PFSK-1 (cell line): ENCODE measurements around the gene MYO1F.

ENCODE experiments used
- FOXP2 ChIP-seq: optimal IDR thresholded peaks from 2 replicates; pipeline ENCODE3; 2011; ENCODE audit warnings: borderline replicate concordance, control low read depth, inconsistent platforms; ENCODE audit not compliant: insufficient read depth; ENCODE audit errors: extremely low read length, extremely low read depth
- POLR2AphosphoS5 ChIP-seq: IDR thresholded peaks from 2 replicates; pipeline ENCODE4 v1.6.1; 2012; ENCODE audit warnings: low read depth, mild to moderate bottlenecking, control low read depth, low read length, moderate library complexity
- REST ChIP-seq, 2 experiments: IDR thresholded peaks; 2 replicates each; pipeline versions ENCODE4 v1.6.1 to v1.8.0; 2011 to 2012; ENCODE audit warnings: low read depth in 2 of 2, low read length in 2 of 2, control low read depth in 1 of 2, inconsistent platforms in 1 of 2, mild to moderate bottlenecking in 1 of 2, moderate library complexity in 1 of 2; ENCODE audit not compliant: insufficient read depth in 1 of 2
- SIN3A ChIP-seq: IDR thresholded peaks from 2 replicates; pipeline ENCODE4 v1.6.1; 2012; ENCODE audit warnings: mild to moderate bottlenecking, low read length, moderate library complexity, borderline replicate concordance; ENCODE audit not compliant: insufficient read depth
- TAF1 ChIP-seq: IDR thresholded peaks from 2 replicates; pipeline ENCODE4 v1.6.1; 2012; ENCODE audit warnings: low read length, control low read depth, borderline replicate concordance; ENCODE audit not compliant: insufficient read depth

Gene MYO1F

DNA sequence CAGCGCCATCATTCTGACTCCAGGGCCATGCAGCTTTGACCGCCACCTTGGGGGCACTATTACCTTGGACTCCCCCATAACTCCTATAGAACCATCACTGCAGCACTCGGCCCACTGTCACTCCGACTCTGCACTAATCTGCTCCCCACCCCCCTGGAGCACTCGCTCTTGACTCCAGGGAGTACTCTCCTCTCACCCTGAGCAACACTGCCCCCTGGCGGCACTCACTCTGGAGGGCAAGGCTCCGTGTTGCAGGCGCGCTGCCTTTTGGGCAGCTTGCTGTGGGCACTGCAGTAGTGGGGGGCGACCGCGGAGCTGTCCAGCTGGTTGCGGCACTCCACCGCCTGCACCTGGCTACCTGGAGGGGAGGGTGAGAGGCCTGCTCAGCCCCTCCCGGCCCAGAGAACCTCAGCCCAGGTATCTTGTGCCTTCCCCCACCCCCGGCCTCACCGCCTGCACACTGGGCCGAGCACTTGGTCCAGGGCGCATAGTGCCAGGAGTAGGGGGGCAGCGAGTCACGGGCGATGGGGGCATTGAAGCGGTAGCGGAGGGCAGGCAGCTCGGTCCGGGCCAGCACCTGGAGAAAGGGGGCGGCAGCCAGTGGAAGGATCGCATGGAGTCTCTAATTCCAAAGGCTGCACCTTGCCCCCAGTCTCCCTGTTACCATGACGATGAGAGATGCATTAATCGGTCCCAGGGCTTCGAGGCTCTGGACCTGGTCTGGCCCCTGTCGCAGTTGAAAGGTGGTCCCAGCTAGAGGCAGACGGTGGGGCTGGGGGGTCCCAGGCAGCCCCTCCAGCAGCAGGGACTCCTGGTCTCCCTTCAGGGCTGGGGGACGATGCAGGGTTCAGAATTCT lies 8.9 kb upstream of the MYO1F start:
- TF ChIP-seq SIN3A (no peak), FOXP2 (peak; percentile 27)

- TF ChIP-seq POLR2AphosphoS5 (no peak), REST (IDR thresholded peaks at IDR 0.05; ENCODE audit: insufficient read depth in 1 of 2, low read depth in 2 of 2, low read length in 2 of 2) (no peak), TAF1 (no peak), FOXP2 (no peak), SIN3A (no peak)
These were observed 8.0 kb upstream of the MYO1F start for GRCh38 chr19:8584965-8585893.

DNA sequence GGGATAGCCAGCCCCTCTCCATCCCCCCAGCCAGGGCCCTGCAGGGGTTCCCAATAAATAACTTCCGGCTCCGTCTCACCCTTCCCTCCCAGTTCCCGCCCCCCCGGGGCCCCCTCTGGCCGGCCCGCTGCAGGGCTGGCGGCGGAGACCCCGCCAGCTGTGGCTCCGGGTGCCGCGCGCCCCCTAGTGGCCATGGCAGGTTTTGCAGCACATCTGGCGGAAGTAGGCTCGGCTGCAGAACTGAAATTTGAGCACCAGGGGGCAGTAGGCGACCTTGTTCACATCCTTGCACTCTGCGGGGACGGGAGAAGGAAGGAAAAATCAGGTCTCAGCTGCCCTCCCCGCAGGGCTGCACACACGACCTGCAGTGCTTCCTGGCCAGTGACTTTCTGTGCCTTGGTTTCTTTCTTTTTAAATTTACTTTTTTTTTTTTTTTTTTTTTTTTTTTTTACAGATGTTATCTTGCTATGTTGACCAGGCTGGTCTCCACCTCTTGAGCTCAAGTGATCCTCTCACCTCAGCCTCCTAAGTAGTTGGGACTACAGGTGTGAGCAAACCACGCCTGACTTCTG lies 3.6 kb upstream of the MYO1F start:
- TF ChIP-seq FOXP2 (peak; percentile 64), REST (IDR thresholded peaks at IDR 0.05; ENCODE audit: insufficient read depth in 1 of 2, low read depth in 2 of 2, low read length in 2 of 2) (no peak)

- TF ChIP-seq REST (IDR thresholded peaks at IDR 0.05; ENCODE audit: insufficient read depth in 1 of 2, low read depth in 2 of 2, low read length in 2 of 2), result no peak
These were observed 1.5 kb upstream of the MYO1F start for GRCh38 chr19:8578642-8579265.

DNA sequence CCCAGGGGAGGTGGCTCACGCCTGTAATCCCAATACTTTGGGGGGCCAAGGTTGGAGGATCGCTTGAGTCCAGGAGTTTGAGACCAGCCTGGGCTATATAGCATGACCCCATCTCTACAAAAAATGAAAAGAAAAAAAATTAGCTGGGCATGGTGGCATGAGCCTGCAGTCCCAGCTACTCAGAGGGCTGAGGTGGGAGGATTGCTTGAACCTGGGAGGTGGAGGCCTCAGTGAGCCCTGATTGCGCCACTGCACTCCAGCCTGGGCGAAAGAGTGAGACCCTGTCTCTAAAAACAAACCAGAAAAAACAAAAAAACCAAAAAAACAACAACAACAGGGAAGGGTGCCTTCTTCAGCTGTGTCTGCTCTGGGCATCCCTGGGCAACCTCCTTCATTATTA lies 499 bp upstream of the MYO1F start:
- TF ChIP-seq TAF1, result no peak
- no peak for TF ChIP-seq POLR2AphosphoS5
- TF ChIP-seq REST (IDR thresholded peaks at IDR 0.05; ENCODE audit: insufficient read depth in 1 of 2, low read depth in 2 of 2, low read length in 2 of 2), result no peak
- TF ChIP-seq SIN3A, result no peak
- no peak for TF ChIP-seq FOXP2
